Measurements from ENCODE around the gene BCL7C.

Gene BCL7C

GRCh38 chr16:30876867-30877266 is 17.0 kb downstream of the BCL7C start:
- Histone ChIP-seq H3K79me2 (ENCODE audit: insufficient read depth, low read length) (no peaks in the 10 kb centered on the region), H3K36me3 (ENCODE audit: insufficient read depth, low read length) (no peaks in the 10 kb centered on the region), H3K27me3 (ENCODE audit: insufficient read depth, low read length) (no peaks in the 10 kb centered on the region), H3K4me3 (ENCODE audit: low read depth, low read length, poor library complexity, severe bottlenecking) (peak overlapping the region; percentile 74), H2AFZ (ENCODE audit: low read length) (no peak overlapping the region), H3K9me3 (ENCODE audit: low read length) (no peaks in the 10 kb centered on the region), H4K20me1 (ENCODE audit: insufficient read depth, low read length) (no peaks in the 10 kb centered on the region), H3K27ac (ENCODE audit: low read depth, low read length, poor library complexity, severe bottlenecking) (peak overlapping the region; percentile 77), H3F3A (ENCODE audit: insufficient read depth, low read length) (no peaks in the 10 kb centered on the region), H3K9me2 (ENCODE audit: low read depth, low read length) (no peaks in the 10 kb centered on the region), H3K9ac (ENCODE audit: low read length) (peak overlapping the region; percentile 88; the same call in 1 of the 2 replicates), H3K4me2 (ENCODE audit: low read length) (peak overlapping the region; percentile 100), H3K4me1 (ENCODE audit: insufficient read depth, low read length, severe bottlenecking) (peaks cover 28% of the 10 kb centered on the region)
- TF ChIP-seq EZH2 (IDR thresholded peaks at IDR 0.05; ENCODE audit: borderline replicate concordance, low read length) (no peak), CTCF (IDR thresholded peaks at IDR 0.05; ENCODE audit: low read length) (no peak)

GRCh38 chr16:30875871-30876801 is 17.7 kb downstream of the BCL7C start:
- no peaks in the 10 kb centered on the region for H4K20me1 ChIP-seq (ENCODE audit: insufficient read depth, low read length)
- H3F3A ChIP-seq (ENCODE audit: insufficient read depth, low read length): no peaks in the 10 kb centered on the region
- H3K27me3 ChIP-seq (ENCODE audit: insufficient read depth, low read length): no peaks in the 10 kb centered on the region
- H3K4me3 ChIP-seq (ENCODE audit: low read depth, low read length, poor library complexity, severe bottlenecking): peak overlapping the region; percentile 74
- H3K27ac ChIP-seq (ENCODE audit: low read depth, low read length, poor library complexity, severe bottlenecking): peak overlapping the region; percentile 77
- H3K9me3 ChIP-seq (ENCODE audit: low read length): no peaks in the 10 kb centered on the region
- H3K79me2 ChIP-seq (ENCODE audit: insufficient read depth, low read length): no peaks in the 10 kb centered on the region
- no peaks in the 10 kb centered on the region for H3K36me3 ChIP-seq (ENCODE audit: insufficient read depth, low read length)
- TF ChIP-seq EZH2 (IDR thresholded peaks at IDR 0.05; ENCODE audit: borderline replicate concordance, low read length) (no peak), CTCF (IDR thresholded peaks at IDR 0.05; ENCODE audit: low read length) (no peak)
- peak overlapping the region; percentile 88 for H3K9ac ChIP-seq (ENCODE audit: low read length)
- H3K9me2 ChIP-seq (ENCODE audit: low read depth, low read length): no peaks in the 10 kb centered on the region
- H2AFZ ChIP-seq (ENCODE audit: low read length): no peak overlapping the region
- H3K4me2 ChIP-seq (ENCODE audit: low read length): peak overlapping the region; percentile 100
- peaks cover 28% of the 10 kb centered on the region for H3K4me1 ChIP-seq (ENCODE audit: insufficient read depth, low read length, severe bottlenecking)

GRCh38 chr16:30874821-30875717 is 18.8 kb downstream of the BCL7C start:
- peak overlapping the region; percentile 88 for H3K9ac ChIP-seq (ENCODE audit: low read length)
- H3K4me1 ChIP-seq (ENCODE audit: insufficient read depth, low read length, severe bottlenecking): peaks cover 28% of the 10 kb centered on the region
- H4K20me1 ChIP-seq (ENCODE audit: insufficient read depth, low read length): no peaks in the 10 kb centered on the region
- H3K4me2 ChIP-seq (ENCODE audit: low read length): peak overlapping the region; percentile 100
- H3K27me3 ChIP-seq (ENCODE audit: insufficient read depth, low read length): no peaks in the 10 kb centered on the region
- no peaks in the 10 kb centered on the region for H3K9me3 ChIP-seq (ENCODE audit: low read length)
- H3K36me3 ChIP-seq (ENCODE audit: insufficient read depth, low read length): no peaks in the 10 kb centered on the region
- H3K4me3 ChIP-seq (ENCODE audit: low read depth, low read length, poor library complexity, severe bottlenecking): peak overlapping the region; percentile 74
- no peaks in the 10 kb centered on the region for H3F3A ChIP-seq (ENCODE audit: insufficient read depth, low read length)
- no peaks in the 10 kb centered on the region for H3K79me2 ChIP-seq (ENCODE audit: insufficient read depth, low read length)
- peak overlapping the region; percentile 77 for H3K27ac ChIP-seq (ENCODE audit: low read depth, low read length, poor library complexity, severe bottlenecking)
- H2AFZ ChIP-seq (ENCODE audit: low read length): no peak overlapping the region
- no peak for TF ChIP-seq EZH2 (IDR thresholded peaks at IDR 0.05; ENCODE audit: borderline replicate concordance, low read length)
- no peak for TF ChIP-seq CTCF (IDR thresholded peaks at IDR 0.05; ENCODE audit: low read length)
- no peaks in the 10 kb centered on the region for H3K9me2 ChIP-seq (ENCODE audit: low read depth, low read length)

All from OCI-LY1 (cell line).